Breast epithelium (tissue), 4 donors: ENCODE measurements around the gene NCK1. TPM values are rescaled to one million over a fixed set of nuclear protein-coding genes. Genes with fewer than 3 reads are reported as not detected.

ENCODE experiments used
- DNase-seq, 2 donors: peaks; one replicate each; pipeline ENCODE4 v3.0.0-alpha.2; 2019; ENCODE audit warnings: low spot score in 2 of 2
- H3K27ac ChIP-seq, 2 donors: fragments of 200-600 bp; sonication (generic) in 1 of 2; one replicate each; pipeline ENCODE4 v1.5.1; 2016 to 2019; ENCODE audit warnings: mild to moderate bottlenecking in 1 of 2
- H3K27me3 ChIP-seq, 2 donors: fragments of 200-600 bp; sonication (generic) in 1 of 2; one replicate each; pipeline versions ENCODE4 v1.5.1 to v1.6.0; 2017 to 2019; ENCODE audit warnings: control low read depth in 1 of 2, mild to moderate bottlenecking in 1 of 2
- H3K36me3 ChIP-seq: fragments of 200-600 bp; one replicate; pipeline ENCODE4 v1.5.1; 2019
- H3K4me1 ChIP-seq, 2 donors: fragments of 200-600 bp; sonication (generic); one replicate each; pipeline ENCODE4 v1.5.1; 2016 to 2019; ENCODE audit warnings: control low read depth in 1 of 2
- H3K4me3 ChIP-seq, 3 donors: fragments of 200-600 bp; sonication (generic); 1 replicate in 2 of 3; 2 replicates in 1 of 3; pipeline ENCODE4 v1.5.1; 2016 to 2019; ENCODE audit warnings: mild to moderate bottlenecking in 3 of 3, moderate library complexity in 2 of 3
- H3K9me3 ChIP-seq, 2 donors: fragments of 200-600 bp; sonication (generic) in 1 of 2; one replicate each; pipeline ENCODE4 v1.5.1; 2016 to 2019; ENCODE audit warnings: control low read depth in 1 of 2
- POLR2A ChIP-seq: fragments of 450-650 bp; IDR thresholded peaks from one replicate; pipeline ENCODE4 v1.6.1; 2016; ENCODE audit warnings: antibody characterized with exemption, mild to moderate bottlenecking, moderate library complexity
- POLR2AphosphoS5 ChIP-seq, 3 donors: sonication (generic); formaldehyde crosslinking; IDR thresholded peaks; one replicate each; pipeline ENCODE4 v1.6.1; 2017; ENCODE audit warnings: antibody characterized with exemption in 3 of 3
- intact Hi-C: fragments of 100-400 bp; cut with DNase I; formaldehyde crosslinking; loops from one replicate; pipeline ENCODE4 v1.15.1; 2023; ENCODE audit warnings: low total_unique reads
- total RNA-seq, 3 donors: library from RNA; depleted of rRNA; stranded (reverse); fragments of >200 nt; gene quantifications; one replicate each; pipeline ENCODE4 v1.1.0, GENCODE V29; 2016
- TF ChIP-seq, protein P1 (sequence below), 3 donors: fragments of 450-650 bp; IDR thresholded peaks; one replicate each; pipeline ENCODE4 v1.5.1; 2016 to 2017; ENCODE audit warnings: antibody characterized with exemption in 3 of 3, mild to moderate bottlenecking in 3 of 3, moderate library complexity in 3 of 3

NCK1 gene
- total RNA-seq, 3 donors from 2014 or later: 62.3 to 77.0 (median 75.5) TPM

DNA sequence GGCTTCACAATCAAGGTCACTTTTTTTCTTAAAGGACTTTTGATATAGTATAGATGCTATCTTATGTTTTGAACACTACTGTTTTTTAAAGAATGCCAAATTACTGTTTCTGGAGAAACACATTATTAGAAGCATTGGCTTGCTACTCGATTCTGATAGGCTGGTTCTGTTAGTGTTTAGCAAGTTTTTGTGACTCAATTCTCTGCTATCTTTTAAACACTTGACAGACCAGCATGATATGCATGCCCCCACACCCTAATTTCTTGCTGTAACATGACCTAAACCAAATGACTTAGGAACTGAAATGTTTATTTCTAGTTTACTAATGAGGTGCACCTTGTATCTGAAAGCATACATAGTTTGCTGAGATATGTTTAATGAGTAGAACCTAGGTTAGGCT, 90.3 kb downstream of the NCK1 start:
- Histone ChIP-seq H3K27ac (no peak overlapping the region), H3K9me3 (no peaks in the 10 kb centered on the region), H3K27me3 (no peaks in the 10 kb centered on the region), H3K4me3 (no peak overlapping the region), H3K4me1 (no peaks in the 10 kb centered on the region), H3K36me3 (no peaks in the 10 kb centered on the region)
- TF ChIP-seq POLR2AphosphoS5 (IDR thresholded peaks at IDR 0.05): no peak
- TF ChIP-seq, protein P1, sequence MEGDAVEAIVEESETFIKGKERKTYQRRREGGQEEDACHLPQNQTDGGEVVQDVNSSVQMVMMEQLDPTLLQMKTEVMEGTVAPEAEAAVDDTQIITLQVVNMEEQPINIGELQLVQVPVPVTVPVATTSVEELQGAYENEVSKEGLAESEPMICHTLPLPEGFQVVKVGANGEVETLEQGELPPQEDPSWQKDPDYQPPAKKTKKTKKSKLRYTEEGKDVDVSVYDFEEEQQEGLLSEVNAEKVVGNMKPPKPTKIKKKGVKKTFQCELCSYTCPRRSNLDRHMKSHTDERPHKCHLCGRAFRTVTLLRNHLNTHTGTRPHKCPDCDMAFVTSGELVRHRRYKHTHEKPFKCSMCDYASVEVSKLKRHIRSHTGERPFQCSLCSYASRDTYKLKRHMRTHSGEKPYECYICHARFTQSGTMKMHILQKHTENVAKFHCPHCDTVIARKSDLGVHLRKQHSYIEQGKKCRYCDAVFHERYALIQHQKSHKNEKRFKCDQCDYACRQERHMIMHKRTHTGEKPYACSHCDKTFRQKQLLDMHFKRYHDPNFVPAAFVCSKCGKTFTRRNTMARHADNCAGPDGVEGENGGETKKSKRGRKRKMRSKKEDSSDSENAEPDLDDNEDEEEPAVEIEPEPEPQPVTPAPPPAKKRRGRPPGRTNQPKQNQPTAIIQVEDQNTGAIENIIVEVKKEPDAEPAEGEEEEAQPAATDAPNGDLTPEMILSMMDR (IDR thresholded peaks at IDR 0.05): no peak
- DNase-seq: no peak
- intact Hi-C loops: no loop called here

DNA sequence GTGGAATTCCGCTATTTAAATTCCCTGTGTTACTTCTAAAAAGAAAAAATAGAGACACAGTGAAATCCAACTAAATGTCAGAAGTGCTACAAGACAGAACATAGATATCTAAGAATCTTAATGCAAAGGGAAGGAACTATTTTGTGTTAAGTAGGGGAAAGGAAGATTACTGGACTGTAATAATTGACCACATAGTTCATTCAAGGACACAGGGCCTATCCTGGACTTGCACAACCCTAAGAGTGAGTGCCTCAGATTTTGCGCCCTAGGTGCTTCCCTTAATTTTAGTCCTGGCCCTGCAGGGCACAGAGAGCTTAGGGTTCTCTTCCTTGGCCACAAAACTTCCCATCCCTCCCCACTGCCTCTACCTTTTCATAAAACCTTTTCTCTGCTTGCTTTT, 92.2 kb downstream of the NCK1 start:
- Histone ChIP-seq H3K4me3 (no peak overlapping the region), H3K36me3 (no peaks in the 10 kb centered on the region), H3K27ac (no peak overlapping the region), H3K4me1 (no peaks in the 10 kb centered on the region), H3K9me3 (no peaks in the 10 kb centered on the region), H3K27me3 (no peaks in the 10 kb centered on the region)
- intact Hi-C loops: no loop called here
- TF ChIP-seq POLR2AphosphoS5 (IDR thresholded peaks at IDR 0.05): no peak
- no peak for DNase-seq

- no peaks in the 10 kb centered on the region for H3K4me1 ChIP-seq
- no peak for DNase-seq
- no peaks in the 10 kb centered on the region for H3K27me3 ChIP-seq
- H3K36me3 ChIP-seq: no peaks in the 10 kb centered on the region
- no peaks in the 10 kb centered on the region for H3K9me3 ChIP-seq
- no peak for TF ChIP-seq POLR2AphosphoS5 (IDR thresholded peaks at IDR 0.05)
- TF ChIP-seq, protein P1 (IDR thresholded peaks at IDR 0.05): no peak
- no peak for TF ChIP-seq POLR2A
- H3K27ac ChIP-seq: no peak overlapping the region
- no peak overlapping the region for H3K4me3 ChIP-seq
- intact Hi-C loops: no loop called here
Measured at GRCh38 chr3:136954980-136955780, 93.2 kb downstream of the NCK1 start.

DNA sequence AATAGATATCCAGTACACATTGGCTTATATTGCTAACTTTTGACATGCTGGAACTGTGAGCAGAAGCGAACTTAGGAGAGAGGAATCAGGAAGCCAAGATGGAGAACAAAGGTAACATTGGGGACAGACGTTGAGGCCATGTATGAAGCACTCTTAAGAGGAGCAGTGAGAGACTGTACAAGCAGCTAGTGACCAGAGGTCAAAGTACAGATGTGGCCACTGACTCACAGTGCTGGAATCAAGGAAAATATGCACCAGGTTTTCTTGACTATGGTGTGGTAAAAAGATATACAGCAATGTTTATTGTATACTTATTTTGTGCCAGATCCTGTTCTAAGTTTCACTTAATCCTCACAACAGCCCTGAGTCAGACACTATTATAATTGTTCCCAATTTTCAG, 93.8 kb downstream of the NCK1 start:
- no peaks in the 10 kb centered on the region for H3K27me3 ChIP-seq
- no peak for DNase-seq
- H3K4me1 ChIP-seq: no peaks in the 10 kb centered on the region
- H3K4me3 ChIP-seq: no peak overlapping the region
- intact Hi-C loops: no loop called here
- no peak overlapping the region for H3K27ac ChIP-seq
- no peaks in the 10 kb centered on the region for H3K9me3 ChIP-seq
- TF ChIP-seq POLR2AphosphoS5 (IDR thresholded peaks at IDR 0.05) (no peak), POLR2A (no peak)
- TF ChIP-seq, protein P1 (IDR thresholded peaks at IDR 0.05): no peak
- H3K36me3 ChIP-seq: no peaks in the 10 kb centered on the region

- no peak for DNase-seq
- H3K4me1 ChIP-seq: no peaks in the 10 kb centered on the region
- no peak for TF ChIP-seq POLR2AphosphoS5 (IDR thresholded peaks at IDR 0.05)
- no peak for TF ChIP-seq POLR2A
- TF ChIP-seq, protein P1 (IDR thresholded peaks at IDR 0.05): no peak
- H3K27me3 ChIP-seq: no peaks in the 10 kb centered on the region
- intact Hi-C loops: no loop called here
- H3K36me3 ChIP-seq: no peaks in the 10 kb centered on the region
- H3K4me3 ChIP-seq: no peak overlapping the region
- H3K27ac ChIP-seq: no peak overlapping the region
- no peaks in the 10 kb centered on the region for H3K9me3 ChIP-seq
Measured at GRCh38 chr3:136956971-136957370, 95.0 kb downstream of the NCK1 start.
